ENCODE measurements around the gene SSC5D.

DNA sequence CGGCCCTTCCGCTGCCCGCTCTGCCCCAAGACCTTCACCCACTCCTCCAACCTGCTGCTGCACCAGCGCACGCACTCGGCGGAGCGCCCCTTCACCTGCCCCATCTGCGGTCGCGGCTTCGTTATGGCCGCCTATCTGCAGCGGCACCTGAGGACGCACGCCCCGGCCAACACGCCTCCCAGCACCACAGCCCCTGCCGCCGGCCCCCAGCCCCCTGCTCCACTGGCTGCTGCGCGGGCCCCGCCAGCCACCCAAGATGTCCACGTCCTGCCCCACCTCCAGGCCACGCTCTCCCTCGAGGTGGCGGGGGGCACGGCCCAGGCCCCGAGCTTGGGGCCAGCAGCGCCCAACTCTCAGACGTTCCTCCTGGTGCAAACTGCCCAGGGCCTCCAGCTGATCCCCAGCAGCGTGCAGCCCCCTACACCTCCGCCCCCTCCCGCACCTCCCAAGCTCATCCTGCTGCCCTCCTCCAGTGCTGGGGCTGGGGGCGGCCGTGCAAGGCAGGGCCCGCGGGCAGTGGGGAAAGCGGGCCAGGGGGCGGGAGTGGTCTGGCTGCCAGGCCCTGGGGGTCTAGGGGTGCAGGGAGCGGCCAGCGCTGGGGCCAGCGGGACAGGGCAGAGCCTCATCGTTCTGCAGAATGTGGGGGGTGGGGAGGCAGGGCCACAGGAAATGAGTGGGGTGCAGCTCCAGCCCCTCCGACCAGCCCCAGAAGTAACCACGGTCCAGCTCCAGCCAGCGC, 5.1 kb upstream of the SSC5D start:
- TF ChIP-seq YY1 (IDR thresholded peaks at IDR 0.05; ENCODE audit: insufficient read depth, insufficient read length) (no peak), ZNF274 (IDR thresholded peaks at IDR 0.05; ENCODE audit: low read depth, low read length) (no peak)

Data from NT2/D1 (cell line).